Chondrocyte (in vitro differentiated cells): Measurements from ENCODE around the gene GRN. TPM values are rescaled to one million over a fixed set of nuclear protein-coding genes. Genes with fewer than 3 reads are reported as not detected.
A peak's percentile ranks its signal among the peaks of the same experiment; 100 is the strongest.

ENCODE experiments used
- DNase-seq: peaks from one replicate; pipeline ENCODE4 v3.0.0; 2021; ENCODE audit warnings: mixed read lengths, low spot score
- H3K27ac Mint-ChIP-seq: one replicate; pipeline ENCODE4 v1.8.0; 2021; ENCODE audit warnings: mild to moderate bottlenecking, moderate library complexity, mixed read lengths; ENCODE audit not compliant: unreplicated experiment
- H3K27me3 Mint-ChIP-seq: 2 replicates; pipeline ENCODE4 v1.8.0; 2021; ENCODE audit warnings: low read depth, mixed read lengths
- H3K36me3 Mint-ChIP-seq: 2 replicates; pipeline ENCODE4 v1.8.0; 2021; ENCODE audit warnings: low read depth, mixed read lengths
- H3K4me1 Mint-ChIP-seq: 2 replicates; pipeline ENCODE4 v1.8.0; 2021; ENCODE audit warnings: low read depth, mild to moderate bottlenecking, mixed read lengths
- H3K4me3 Mint-ChIP-seq: one replicate; pipeline ENCODE4 v1.8.0; 2021; ENCODE audit warnings: mild to moderate bottlenecking, moderate library complexity, mixed read lengths; ENCODE audit not compliant: unreplicated experiment
- H3K9me3 Mint-ChIP-seq: 2 replicates; pipeline ENCODE4 v1.8.0; 2021; ENCODE audit warnings: low read depth, mixed read lengths
- CTCF ChIP-seq: fragments of 200-600 bp; sonication (generic); IDR thresholded peaks from 2 replicates; pipeline ENCODE4 v1.5.0; 2021; ENCODE audit warnings: antibody characterized with exemption, mild to moderate bottlenecking, moderate library complexity
- total RNA-seq: library from RNA; stranded (reverse); gene quantifications from 3 replicates; pipeline ENCODE4 v1.2.1, GENCODE V29; 2021

Gene GRN
- total RNA-seq, 1 donor from 2014 or later, result 342 TPM

- no peaks in the 10 kb centered on the region for H3K9me3 Mint-ChIP-seq
- no peak overlapping the region for H3K4me3 Mint-ChIP-seq
- DNase-seq, result no peak
- H3K27me3 Mint-ChIP-seq, result peaks cover 33% of the 10 kb centered on the region
- H3K4me1 Mint-ChIP-seq, result peaks cover 14% of the 10 kb centered on the region
- H3K27ac Mint-ChIP-seq, result no peak overlapping the region
- no peaks in the 10 kb centered on the region for H3K36me3 Mint-ChIP-seq
- no peak for TF ChIP-seq CTCF
Observed at GRCh38 chr17:44312396-44313104, 32.6 kb upstream of the GRN start.

GRCh38 chr17:44314031-44314430, 31.1 kb upstream of the GRN start:
- TF ChIP-seq CTCF, result no peak
- peaks cover 11% of the 10 kb centered on the region for H3K4me1 Mint-ChIP-seq
- H3K27ac Mint-ChIP-seq, result no peak overlapping the region
- no peaks in the 10 kb centered on the region for H3K9me3 Mint-ChIP-seq
- H3K4me3 Mint-ChIP-seq, result peak overlapping the region; percentile 49
- no peaks in the 10 kb centered on the region for H3K36me3 Mint-ChIP-seq
- DNase-seq, result no peak
- H3K27me3 Mint-ChIP-seq, result peaks cover 35% of the 10 kb centered on the region

GRCh38 chr17:44314524-44314868, 30.6 kb upstream of the GRN start:
- Mint-ChIP-seq H3K4me3 (peak overlapping the region; percentile 66), H3K4me1 (peaks cover 11% of the 10 kb centered on the region), H3K9me3 (no peaks in the 10 kb centered on the region), H3K27ac (no peak overlapping the region), H3K36me3 (peaks cover 3% of the 10 kb centered on the region), H3K27me3 (peaks cover 38% of the 10 kb centered on the region)
- TF ChIP-seq CTCF, result no peak
- DNase-seq, result no peak

- Mint-ChIP-seq H3K27ac (no peak overlapping the region), H3K4me3 (peak overlapping the region; percentile 66), H3K36me3 (peaks cover 4% of the 10 kb centered on the region), H3K4me1 (peaks cover 11% of the 10 kb centered on the region), H3K9me3 (no peaks in the 10 kb centered on the region), H3K27me3 (peaks cover 38% of the 10 kb centered on the region)
- DNase-seq, result no peak
- no peak for TF ChIP-seq CTCF
Observed at GRCh38 chr17:44314869-44315661, 30.0 kb upstream of the GRN start.

- no peak for DNase-seq
- no peak for TF ChIP-seq CTCF
- peaks cover 37% of the 10 kb centered on the region for H3K27me3 Mint-ChIP-seq
- peak overlapping the region; percentile 65 for H3K4me3 Mint-ChIP-seq
- H3K36me3 Mint-ChIP-seq, result peaks cover 6% of the 10 kb centered on the region
- H3K4me1 Mint-ChIP-seq, result peaks cover 11% of the 10 kb centered on the region
- no peak overlapping the region for H3K27ac Mint-ChIP-seq
- no peaks in the 10 kb centered on the region for H3K9me3 Mint-ChIP-seq
Observed at GRCh38 chr17:44315760-44316731, 29.1 kb upstream of the GRN start.
